Measurements from ENCODE around the gene RIMBP2. TPM values are rescaled to one million over a fixed set of nuclear protein-coding genes. Genes with fewer than 3 reads are reported as not detected.

Gene RIMBP2
- polyA plus RNA-seq, 1 donor, result 46.5 TPM

DNA sequence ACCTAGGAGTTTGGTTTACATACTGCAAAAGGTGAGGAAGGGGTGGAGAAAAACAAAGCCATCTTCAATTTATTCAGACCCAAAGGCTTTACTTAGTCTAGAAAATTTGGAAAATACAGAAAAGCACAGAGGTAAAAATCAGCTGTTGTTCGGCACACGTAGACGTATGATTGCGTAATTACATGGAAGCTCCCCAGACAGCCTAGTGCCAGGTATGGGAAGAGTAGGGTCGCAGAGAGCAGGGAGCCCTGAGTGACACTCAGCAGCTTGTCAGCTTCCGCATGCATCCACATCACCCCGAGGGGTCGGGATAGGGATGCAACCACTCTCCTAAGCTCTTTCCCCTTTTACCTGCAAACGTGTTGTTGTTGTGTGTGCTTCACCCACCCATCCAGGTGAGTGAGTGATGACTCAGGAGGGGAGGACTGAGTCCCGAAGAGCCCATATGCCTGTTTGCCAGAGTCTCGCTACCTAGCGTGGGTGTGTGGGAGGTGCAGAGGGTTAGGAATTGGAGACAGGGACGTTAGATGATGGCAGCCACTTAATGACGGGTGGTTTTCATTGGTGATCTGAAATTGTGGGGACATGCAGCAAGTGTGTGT is 358.3 kb downstream of the RIMBP2 start:
- no peak for DNase-seq

DNA sequence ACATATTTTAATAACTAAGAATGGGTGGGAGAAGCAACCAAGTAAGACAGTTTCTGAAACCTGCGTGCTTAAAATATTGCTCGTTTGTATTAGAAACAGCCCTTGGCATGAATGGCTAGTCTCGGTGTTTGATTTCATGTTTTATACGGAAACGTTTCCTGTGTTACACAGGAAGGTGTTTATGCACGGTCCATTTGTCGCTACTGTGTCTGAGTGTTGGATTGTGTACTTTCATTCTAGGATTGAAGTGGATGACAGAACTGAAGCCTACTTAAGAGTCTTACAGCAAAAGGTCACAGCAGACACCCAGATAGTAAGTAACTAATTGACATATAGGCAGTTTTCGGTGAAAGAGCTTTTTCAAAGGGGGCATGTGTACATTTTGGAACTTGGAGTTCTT is 358.9 kb downstream of the RIMBP2 start:
- no peak for DNase-seq

DNA sequence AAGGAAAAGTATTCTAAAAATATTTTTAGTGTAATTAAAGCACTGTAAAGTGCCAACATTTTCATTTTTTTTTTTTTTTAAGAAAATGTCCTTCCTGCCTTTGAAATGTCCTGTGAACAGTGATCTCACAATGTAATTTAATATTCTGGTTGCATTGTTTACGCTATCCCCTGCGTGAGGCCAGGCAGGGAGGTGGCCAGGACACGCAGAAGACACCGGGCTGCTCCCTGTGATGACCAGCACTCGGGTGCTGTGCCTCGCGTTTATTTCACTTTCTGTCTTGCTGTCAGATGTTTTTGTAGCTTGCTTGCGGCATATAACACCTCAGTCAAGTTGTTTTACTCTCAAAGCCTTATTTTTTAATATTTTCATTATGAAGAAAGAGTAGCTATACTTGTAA is 359.9 kb downstream of the RIMBP2 start:
- no peak for DNase-seq

DNA sequence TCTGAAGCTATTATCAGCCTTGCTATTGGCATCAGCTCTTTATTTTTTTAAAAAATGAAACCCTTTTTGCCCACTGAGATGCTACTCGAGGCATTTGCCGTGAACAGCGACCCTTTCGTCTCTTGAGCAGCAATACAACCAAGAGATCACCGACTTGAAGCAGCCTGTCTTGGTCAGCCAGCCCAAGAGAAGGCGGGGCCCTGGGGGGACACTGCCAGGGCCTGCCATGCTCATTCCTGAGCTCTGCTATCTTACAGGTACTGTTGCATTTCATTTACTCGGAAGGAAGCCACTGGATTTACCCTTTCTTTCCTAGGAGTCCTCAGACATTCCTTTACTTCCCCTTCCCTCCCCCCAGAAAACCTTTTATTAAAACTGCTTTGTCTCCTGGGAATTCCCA is 361.7 kb downstream of the RIMBP2 start:
- DNase-seq, result no peak

DNA sequence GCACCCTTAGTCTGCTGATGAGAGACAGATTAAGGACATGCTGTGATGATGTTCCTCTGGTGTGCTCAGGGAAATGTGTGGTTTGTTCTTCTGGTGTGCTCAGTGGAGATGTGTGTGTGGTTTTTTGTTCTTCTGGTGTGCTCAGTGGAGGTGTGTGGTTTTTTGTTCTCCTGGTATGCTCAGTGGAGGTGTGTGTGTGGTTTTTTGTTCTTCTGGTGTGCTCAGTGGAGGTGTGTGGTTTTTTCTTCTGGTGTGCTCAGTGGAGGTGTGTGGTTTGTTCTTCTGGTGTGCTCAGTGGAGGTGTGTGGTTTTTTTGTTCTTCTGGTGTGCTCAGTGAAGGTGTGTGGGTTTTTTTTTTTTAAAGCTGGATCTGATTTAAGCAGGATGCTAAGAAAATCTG is 363.0 kb downstream of the RIMBP2 start:
- DNase-seq, result no peak

DNA sequence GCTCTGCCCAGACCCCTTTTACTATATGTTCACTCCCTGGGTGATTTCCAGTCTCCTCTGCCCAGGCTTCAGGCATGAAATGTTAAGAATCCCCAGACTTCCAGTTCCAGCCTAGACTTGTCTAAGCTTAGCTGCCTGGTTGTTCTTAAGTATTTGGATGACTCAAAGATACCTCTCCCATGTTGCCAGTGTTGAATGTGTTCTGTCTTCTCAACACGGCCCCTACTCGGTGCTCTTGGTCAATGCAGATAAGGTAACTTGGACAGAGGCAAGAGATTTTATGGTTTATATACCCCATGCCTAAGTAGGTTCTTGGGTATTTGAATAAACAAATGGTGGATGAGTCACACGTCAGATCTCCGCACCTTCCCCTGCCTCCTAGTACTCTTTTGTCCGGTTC is 364.8 kb downstream of the RIMBP2 start:
- no peak for DNase-seq

DNA sequence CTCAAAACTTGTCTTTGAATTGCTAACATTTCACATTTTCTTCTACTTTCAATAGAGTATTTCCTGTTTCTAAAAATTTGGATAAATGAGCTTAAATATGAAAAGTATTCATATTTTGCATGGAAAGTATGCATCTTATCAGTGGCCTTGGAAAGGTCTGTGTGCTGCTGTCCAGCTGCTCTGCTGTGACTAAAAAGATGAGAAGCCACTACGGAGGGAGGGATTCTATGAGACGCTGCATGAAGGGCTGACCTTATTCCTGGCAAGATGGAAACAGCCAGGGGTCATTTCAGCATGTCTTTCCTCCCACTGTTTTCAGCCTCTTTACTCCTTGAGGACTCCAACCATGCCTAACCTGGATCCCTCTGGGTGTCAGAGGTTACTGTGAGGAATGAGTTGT is 365.4 kb downstream of the RIMBP2 start:
- no peak for DNase-seq

DNA sequence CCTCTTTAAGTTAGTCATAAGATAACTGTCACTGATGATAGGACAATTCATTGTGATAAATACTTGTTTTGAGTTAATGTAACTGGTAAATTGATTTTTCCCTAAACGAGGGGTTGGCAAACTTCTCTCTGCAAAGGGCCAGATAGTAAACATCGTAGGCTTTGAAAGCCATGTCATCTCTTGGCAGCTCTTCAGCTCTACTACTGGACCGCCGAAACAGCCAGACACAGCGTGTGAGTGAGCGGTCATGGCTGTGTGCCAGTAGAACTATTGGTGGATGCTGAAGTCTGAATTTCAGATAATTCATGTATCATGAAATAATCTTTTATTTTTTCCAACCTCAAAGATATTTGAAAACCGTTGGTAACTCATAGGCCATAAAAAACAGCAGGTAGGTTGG is 368.5 kb downstream of the RIMBP2 start:
- DNase-seq, result no peak

Other genes with a start within 250 kb of the RIMBP2 start
- 41.8 TPM for gene STX2, start 123.0 kb upstream of the RIMBP2 start, polyA plus RNA-seq (ENCODE audit: insufficient read length)
- gene RAN, start 155.8 kb upstream of the RIMBP2 start, polyA plus RNA-seq (ENCODE audit: insufficient read length), result 676 TPM
- gene ADGRD1, start 237.6 kb upstream of the RIMBP2 start, polyA plus RNA-seq (ENCODE audit: insufficient read length), result 13.7 TPM